ENCODE data around the gene PDP2. TPM values are rescaled to one million over a fixed set of nuclear protein-coding genes. Genes with fewer than 3 reads are reported as not detected.

The PDP2 gene
- total and polyA plus RNA-seq, 10 of the 15 experiments (the other 5 are each of a cell fraction or from before 2014, with no cell fraction given), result 1.9 to 31.1 (median 6.2) TPM

GRCh38 chr16:66881560-66881959, 1.2 kb downstream of the PDP2 start:
- ChIA-PET RAD21 (ENCODE audit: unreplicated experiment) (interaction anchor here (0.8 to 2.5 kb wide), 8 partner anchors 9 to 150 kb away, joined by 3 to 12 read pairs (median 4); partner anchors contain the start of gene NAE1), SMC1A (ENCODE audit: uncharacterized antibody, unreplicated experiment) (interaction anchor here (0.6 to 2.3 kb wide), 7 partner anchors 9 to 153 kb away, joined by 3 to 8 read pairs (median 4); partner anchors contain the start of gene NAE1), POLR2A (interaction anchor here (0.9 to 1.3 kb wide), 3 partner anchors 11 to 139 kb away, joined by 3 to 6 read pairs (median 3); no protein-coding TSS in a partner anchor), CTCF (interaction anchor here (0.8 to 5.2 kb wide), 8 partner anchors 9 to 292 kb away, joined by 3 to 34 read pairs (median 11); partner anchors contain the start of gene NAE1)
- 100% methylated on average over 2 of the region's 2 CpGs for WGBS (ENCODE audit: insufficient coverage, insufficient replicate concordance, low lambda C conversion rate, missing lambda C conversion rate)
- ATAC-seq (no peak), DNase-seq (ENCODE audit: low read depth, low spot score) (no peak), FAIRE-seq (peak; percentile 35)
- intact Hi-C loops (cut with micrococcal nuclease; ENCODE audit: unreplicated experiment) (no loop called here), in situ Hi-C loops (cut with MboI) (no loop called here)
- no peaks in the 10 kb centered on the region for H3K9me3 ChIP-seq (replicated peaks; ENCODE audit: control insufficient read depth, insufficient read depth, low read length)
- peaks cover 11% of the 10 kb centered on the region for H3K79me2 ChIP-seq (ENCODE audit: control insufficient read depth, insufficient read depth, low read length)
- peak overlapping the region; percentile 99 for H3K4me2 ChIP-seq (ENCODE audit: control insufficient read depth, insufficient read depth)
- H3K36me3 ChIP-seq (ENCODE audit: control insufficient read depth in 2 of 2, insufficient read depth in 2 of 2, low read length in 1 of 2), result peaks cover 1 to 5% of the 10 kb centered on the region in 2 experiments
- H2AFZ ChIP-seq (ENCODE audit: control insufficient read depth, low read depth, low read length), result no peak overlapping the region
- no peak overlapping the region for H3K27ac ChIP-seq (ENCODE audit: control insufficient read depth, insufficient read depth)
- H4K20me1 ChIP-seq (ENCODE audit: control insufficient read depth, insufficient read depth), result no peaks in the 10 kb centered on the region
- no TSS peak for BruUV-seq (replicated peaks)
- no peaks in the 10 kb centered on the region for H3K27me3 ChIP-seq (replicated peaks in 1 of 2; ENCODE audit: control insufficient read depth in 2 of 2, insufficient read depth in 2 of 2, low read length in 1 of 2)
- peak overlapping the region; percentile 40; the same call in 1 of the 2 replicates for H3K4me3 ChIP-seq
- H3K9ac ChIP-seq (ENCODE audit: control insufficient read depth, insufficient read depth, low read length), result peak overlapping the region; percentile 39; the same call in 1 of the 2 replicates
- no peak for TF ChIP-seq PML (IDR thresholded peaks at IDR 0.05; ENCODE audit: low read length)
- no peak for TF ChIP-seq STAT1 (conservative IDR thresholded peaks at IDR 0.05)
- TF ChIP-seq USF2 (IDR thresholded peaks at IDR 0.05; ENCODE audit: borderline replicate concordance, low read depth, low read length), result no peak
- no peak for TF ChIP-seq USF1 (IDR thresholded peaks at IDR 0.05; ENCODE audit: borderline replicate concordance, extremely low read length, insufficient read depth, low read depth, low read length)
- TF ChIP-seq CEBPZ (IDR thresholded peaks at IDR 0.05; ENCODE audit: low read depth, low read length), result no peak
- TF ChIP-seq ASH2L (IDR thresholded peaks at IDR 0.05; ENCODE audit: borderline replicate concordance, low read depth), result no peak
- TF ChIP-seq DPF2 (IDR thresholded peaks at IDR 0.05), result no peak
- H3K4me1 ChIP-seq (ENCODE audit: control insufficient read depth, insufficient read depth, low read length), result peaks cover 16% of the 10 kb centered on the region

Measured in GM12878 (cell line).